ENCODE data around the gene GNG2.
"Not testable (repeated sequence)": the region's sequence is repeated elsewhere in the genome, so short reads cannot be mapped to it uniquely, and the experiment has no call there.

GNG2 gene

DNA sequence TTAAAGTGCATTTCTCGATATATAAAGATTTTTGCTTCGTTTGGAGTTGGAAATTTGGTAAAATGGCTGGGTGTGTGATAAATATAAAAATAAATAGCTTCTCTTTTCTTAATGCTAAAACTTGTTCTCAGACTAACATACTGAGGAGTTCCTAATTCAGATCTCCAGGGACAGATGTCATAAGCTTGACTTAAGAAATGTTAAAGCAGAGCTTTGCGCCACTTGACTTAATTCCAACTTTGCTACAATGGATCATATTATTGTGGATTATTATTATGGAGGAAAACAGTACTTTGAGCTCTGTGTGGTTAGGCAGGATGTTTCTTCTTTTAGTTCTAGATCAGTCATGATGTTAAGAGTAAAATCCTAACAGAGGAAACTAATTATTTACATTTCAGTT is 33.8 kb downstream of the GNG2 start:
- no peak for DNase-seq (ENCODE audit: low read depth, low spot score)
- Histone ChIP-seq H3K4me3 (ENCODE audit: insufficient read length, low read depth) (no peak overlapping the region), H3K4me1 (ENCODE audit: insufficient read depth, insufficient read length) (no peaks in the 10 kb centered on the region), H3K9me3 (ENCODE audit: insufficient read depth, low read length) (no peaks in the 10 kb centered on the region), H3K27me3 (ENCODE audit: insufficient read depth, insufficient read length) (no peaks in the 10 kb centered on the region), H3K36me3 (ENCODE audit: insufficient read depth, insufficient read length, low read length) (no peaks in the 10 kb centered on the region), H3K9ac (ENCODE audit: insufficient read length, low read depth) (no peak overlapping the region)
- TF ChIP-seq YY1 (IDR thresholded peaks at IDR 0.05; ENCODE audit: insufficient read depth, insufficient read length) (no peak), SUZ12 (IDR thresholded peaks at IDR 0.05; ENCODE audit: extremely low read depth, insufficient read depth, insufficient read length) (no peak), ZNF274 (IDR thresholded peaks at IDR 0.05; ENCODE audit: low read depth, low read length) (no peak)

- Histone ChIP-seq H3K9ac (ENCODE audit: insufficient read length, low read depth) (no peak overlapping the region), H3K27me3 (ENCODE audit: insufficient read depth, insufficient read length) (no peaks in the 10 kb centered on the region), H3K4me1 (ENCODE audit: insufficient read depth, insufficient read length) (no peaks in the 10 kb centered on the region), H3K36me3 (ENCODE audit: insufficient read depth, insufficient read length, low read length) (no peaks in the 10 kb centered on the region), H3K4me3 (ENCODE audit: insufficient read length, low read depth) (no peak overlapping the region), H3K9me3 (ENCODE audit: insufficient read depth, low read length) (no peaks in the 10 kb centered on the region)
- TF ChIP-seq SUZ12 (IDR thresholded peaks at IDR 0.05; ENCODE audit: extremely low read depth, insufficient read depth, insufficient read length) (no peak), ZNF274 (IDR thresholded peaks at IDR 0.05; ENCODE audit: low read depth, low read length) (no peak), YY1 (IDR thresholded peaks at IDR 0.05; ENCODE audit: insufficient read depth, insufficient read length) (no peak)
- DNase-seq (ENCODE audit: low read depth, low spot score): no peak
Observed at GRCh38 chr14:51895375-51895774, 35.0 kb downstream of the GNG2 start.

GRCh38 chr14:51897791-51898355 is 37.5 kb downstream of the GNG2 start:
- Histone ChIP-seq H3K36me3 (ENCODE audit: insufficient read depth, insufficient read length, low read length) (no peaks in the 10 kb centered on the region), H3K27me3 (ENCODE audit: insufficient read depth, insufficient read length) (no peaks in the 10 kb centered on the region), H3K9ac (ENCODE audit: insufficient read length, low read depth) (no peak overlapping the region), H3K9me3 (ENCODE audit: insufficient read depth, low read length) (no peaks in the 10 kb centered on the region), H3K4me1 (ENCODE audit: insufficient read depth, insufficient read length) (no peaks in the 10 kb centered on the region), H3K4me3 (ENCODE audit: insufficient read length, low read depth) (no peak overlapping the region)
- TF ChIP-seq ZNF274 (IDR thresholded peaks at IDR 0.05; ENCODE audit: low read depth, low read length) (no peak), SUZ12 (IDR thresholded peaks at IDR 0.05; ENCODE audit: extremely low read depth, insufficient read depth, insufficient read length) (no peak), YY1 (IDR thresholded peaks at IDR 0.05; ENCODE audit: insufficient read depth, insufficient read length) (no peak)
- DNase-seq (ENCODE audit: low read depth, low spot score): no peak

GRCh38 chr14:51901475-51902024 is 41.1 kb downstream of the GNG2 start:
- no peak overlapping the region for H3K9ac ChIP-seq (ENCODE audit: insufficient read length, low read depth)
- no peaks in the 10 kb centered on the region for H3K4me1 ChIP-seq (ENCODE audit: insufficient read depth, insufficient read length)
- H3K27me3 ChIP-seq (ENCODE audit: insufficient read depth, insufficient read length): no peaks in the 10 kb centered on the region
- H3K36me3 ChIP-seq (ENCODE audit: insufficient read depth, insufficient read length, low read length): no peaks in the 10 kb centered on the region
- DNase-seq (ENCODE audit: low read depth, low spot score): no peak
- no peak overlapping the region for H3K4me3 ChIP-seq (ENCODE audit: insufficient read length, low read depth)
- TF ChIP-seq YY1 (IDR thresholded peaks at IDR 0.05; ENCODE audit: insufficient read depth, insufficient read length) (no peak), ZNF274 (IDR thresholded peaks at IDR 0.05; ENCODE audit: low read depth, low read length) (no peak), SUZ12 (IDR thresholded peaks at IDR 0.05; ENCODE audit: extremely low read depth, insufficient read depth, insufficient read length) (no peak)
- H3K9me3 ChIP-seq (ENCODE audit: insufficient read depth, low read length): peaks cover 18% of the 10 kb centered on the region; the same call in 1 of the 2 replicates

DNA sequence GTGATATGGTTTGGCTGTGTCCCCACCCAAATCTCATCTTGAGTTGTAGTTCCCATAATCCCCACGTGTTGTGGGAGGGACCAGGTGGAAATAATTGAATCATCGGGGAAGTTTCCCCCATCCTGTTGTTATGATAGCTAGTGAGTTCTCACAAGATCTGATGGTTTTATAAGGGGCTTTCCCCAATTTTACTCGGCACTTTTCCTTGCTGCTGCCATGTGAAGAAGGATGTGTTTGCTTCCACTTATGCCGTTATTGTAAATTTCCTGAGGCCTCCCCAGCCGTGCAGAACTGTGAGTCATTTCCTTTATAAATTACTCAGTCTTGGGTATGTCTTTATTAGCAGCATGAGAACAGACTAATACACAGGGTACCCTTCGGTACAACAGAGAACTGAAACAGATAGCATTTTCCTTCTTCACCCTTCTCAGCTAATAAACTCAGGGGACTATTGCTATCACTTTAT is 45.3 kb downstream of the GNG2 start:
- H3K27me3 ChIP-seq (ENCODE audit: insufficient read depth, insufficient read length); H3K9ac ChIP-seq (ENCODE audit: insufficient read length, low read depth); H3K36me3 ChIP-seq (ENCODE audit: insufficient read depth, insufficient read length, low read length); H3K4me1 ChIP-seq (ENCODE audit: insufficient read depth, insufficient read length); H3K4me3 ChIP-seq (ENCODE audit: insufficient read length, low read depth); DNase-seq (ENCODE audit: low read depth, low spot score): not testable (repeated sequence)
- peaks cover 18% of the 10 kb centered on the region; the same call in 1 of the 2 replicates for H3K9me3 ChIP-seq (ENCODE audit: insufficient read depth, low read length)

- DNase-seq (ENCODE audit: low read depth, low spot score): no peak
- H3K27me3 ChIP-seq (ENCODE audit: insufficient read depth, insufficient read length): no peaks in the 10 kb centered on the region
- no peaks in the 10 kb centered on the region for H3K4me1 ChIP-seq (ENCODE audit: insufficient read depth, insufficient read length)
- no peak overlapping the region for H3K4me3 ChIP-seq (ENCODE audit: insufficient read length, low read depth)
- TF ChIP-seq YY1 (IDR thresholded peaks at IDR 0.05; ENCODE audit: insufficient read depth, insufficient read length) (no peak), SUZ12 (IDR thresholded peaks at IDR 0.05; ENCODE audit: extremely low read depth, insufficient read depth, insufficient read length) (no peak), ZNF274 (IDR thresholded peaks at IDR 0.05; ENCODE audit: low read depth, low read length) (no peak)
- H3K36me3 ChIP-seq (ENCODE audit: insufficient read depth, insufficient read length, low read length): no peaks in the 10 kb centered on the region
- H3K9ac ChIP-seq (ENCODE audit: insufficient read length, low read depth): no peak overlapping the region
- H3K9me3 ChIP-seq (ENCODE audit: insufficient read depth, low read length): peaks cover 18% of the 10 kb centered on the region; the same call in 1 of the 2 replicates
Observed at GRCh38 chr14:51908086-51908485, 47.7 kb downstream of the GNG2 start.

GRCh38 chr14:51912112-51912786 is 51.8 kb downstream of the GNG2 start:
- no peak for TF ChIP-seq SUZ12 (IDR thresholded peaks at IDR 0.05; ENCODE audit: extremely low read depth, insufficient read depth, insufficient read length)
- TF ChIP-seq YY1 (IDR thresholded peaks at IDR 0.05; ENCODE audit: insufficient read depth, insufficient read length): no peak
- TF ChIP-seq ZNF274 (IDR thresholded peaks at IDR 0.05; ENCODE audit: low read depth, low read length): no peak
- no peaks in the 10 kb centered on the region for H3K27me3 ChIP-seq (ENCODE audit: insufficient read depth, insufficient read length)
- no peak overlapping the region for H3K4me3 ChIP-seq (ENCODE audit: insufficient read length, low read depth)
- H3K36me3 ChIP-seq (ENCODE audit: insufficient read depth, insufficient read length, low read length): no peaks in the 10 kb centered on the region
- no peaks in the 10 kb centered on the region for H3K4me1 ChIP-seq (ENCODE audit: insufficient read depth, insufficient read length)
- DNase-seq (ENCODE audit: low read depth, low spot score): no peak
- no peaks in the 10 kb centered on the region for H3K9me3 ChIP-seq (ENCODE audit: insufficient read depth, low read length)
- H3K9ac ChIP-seq (ENCODE audit: insufficient read length, low read depth): no peak overlapping the region
